GM12892 (cell line): Measurements from ENCODE around the gene RTN4RL1.

Experiments
- POLR2A ChIP-seq: IDR thresholded peaks from 2 replicates; pipeline ENCODE4 v1.6.1; 2011; ENCODE audit warnings: low read depth, low read length, control low read depth
- POLR2AphosphoS5 ChIP-seq: IDR thresholded peaks from 2 replicates; pipeline ENCODE4 v1.6.1; 2011; ENCODE audit warnings: low read depth, low read length, control low read depth

- no peak for TF ChIP-seq POLR2A
- no peak for TF ChIP-seq POLR2AphosphoS5
Measured at GRCh38 chr17:2047590-2047989, 22.5 kb upstream of the RTN4RL1 start.
